ENCODE measurements around the gene GDF10. TPM values are rescaled to one million over a fixed set of nuclear protein-coding genes. Genes with fewer than 3 reads are reported as not detected.

The GDF10 gene
- total RNA-seq, 1 donor from 2014 or later, result 0.74 TPM

- TF ChIP-seq CTCF (IDR thresholded peaks at IDR 0.05; ENCODE audit: unreplicated experiment), result no peak
- DNase-seq (ENCODE audit: low spot score), result no peak
- H3K27ac Mint-ChIP-seq (ENCODE audit: unreplicated experiment), result no peak overlapping the region
- H3K27me3 Mint-ChIP-seq (ENCODE audit: unreplicated experiment), result peaks cover 5% of the 10 kb centered on the region
- H3K4me1 Mint-ChIP-seq (ENCODE audit: unreplicated experiment), result no peaks in the 10 kb centered on the region
- no peaks in the 10 kb centered on the region for H3K9me3 Mint-ChIP-seq (ENCODE audit: unreplicated experiment)
- H3K36me3 Mint-ChIP-seq (ENCODE audit: low read depth, unreplicated experiment), result no peaks in the 10 kb centered on the region
- H3K4me3 Mint-ChIP-seq (ENCODE audit: unreplicated experiment), result no peak overlapping the region
Measured at GRCh38 chr10:47346581-47347302, 46.7 kb downstream of the GDF10 start.

- no peak for TF ChIP-seq CTCF (IDR thresholded peaks at IDR 0.05; ENCODE audit: unreplicated experiment)
- Mint-ChIP-seq H3K27ac (ENCODE audit: unreplicated experiment) (no peak overlapping the region), H3K4me3 (ENCODE audit: unreplicated experiment) (no peak overlapping the region), H3K36me3 (ENCODE audit: low read depth, unreplicated experiment) (no peaks in the 10 kb centered on the region), H3K4me1 (ENCODE audit: unreplicated experiment) (no peaks in the 10 kb centered on the region), H3K9me3 (ENCODE audit: unreplicated experiment) (no peaks in the 10 kb centered on the region), H3K27me3 (ENCODE audit: unreplicated experiment) (peaks cover 5% of the 10 kb centered on the region)
- no peak for DNase-seq (ENCODE audit: low spot score)
Measured at GRCh38 chr10:47347303-47347675, 47.3 kb downstream of the GDF10 start.

- H3K4me1 Mint-ChIP-seq (ENCODE audit: unreplicated experiment), result no peaks in the 10 kb centered on the region
- H3K4me3 Mint-ChIP-seq (ENCODE audit: unreplicated experiment), result no peak within 1 kb of the TSS
- peaks cover 7% of the 10 kb centered on the region for H3K27me3 Mint-ChIP-seq (ENCODE audit: unreplicated experiment)
- no peak for TF ChIP-seq CTCF (IDR thresholded peaks at IDR 0.05; ENCODE audit: unreplicated experiment)
- H3K36me3 Mint-ChIP-seq (ENCODE audit: low read depth, unreplicated experiment), result no peaks in the 10 kb centered on the region
- H3K27ac Mint-ChIP-seq (ENCODE audit: unreplicated experiment), result no peak within 1 kb of the TSS
- H3K9me3 Mint-ChIP-seq (ENCODE audit: unreplicated experiment), result no peaks in the 10 kb centered on the region
- no peak for DNase-seq (ENCODE audit: low spot score)
Measured at GRCh38 chr10:47348138-47348651, 48.2 kb downstream of the GDF10 start, which contains the start of gene RBP3. Gene RBP3 (plus strand): TSS chr10:47348363. CDS start chr10:47348485, 122 bp downstream.

- Mint-ChIP-seq H3K36me3 (ENCODE audit: low read depth, unreplicated experiment) (no peaks in the 10 kb centered on the region), H3K4me3 (ENCODE audit: unreplicated experiment) (no peak overlapping the region), H3K4me1 (ENCODE audit: unreplicated experiment) (no peaks in the 10 kb centered on the region), H3K9me3 (ENCODE audit: unreplicated experiment) (no peaks in the 10 kb centered on the region), H3K27ac (ENCODE audit: unreplicated experiment) (no peak overlapping the region), H3K27me3 (ENCODE audit: unreplicated experiment) (peaks cover 7% of the 10 kb centered on the region)
- no peak for DNase-seq (ENCODE audit: low spot score)
- TF ChIP-seq CTCF (IDR thresholded peaks at IDR 0.05; ENCODE audit: unreplicated experiment), result no peak
Measured at GRCh38 chr10:47348661-47349470, 48.9 kb downstream of the GDF10 start.

All from endothelial cell (in vitro differentiated cells).